Activated T-helper 17 cell treated with anti-CD3 and anti-CD28 coated beads, Interleukin-2, amount 50 U/mL, for 72 hours (primary cell): Measurements from ENCODE around the gene CLN6. TPM values are rescaled to one million over a fixed set of nuclear protein-coding genes. Genes with fewer than 3 reads are reported as not detected.
"Not testable (repeated sequence)": the region's sequence is repeated elsewhere in the genome, so short reads cannot be mapped to it uniquely, and the experiment has no call there.

Experiments used
- ATAC-seq: fragments of 150-1000 bp; cut with Tn5 transposase; replicated peaks from 2 replicates; pipeline ENCODE4 v1.10.0; 2021; ENCODE audit warnings: mild to moderate bottlenecking, moderate library complexity
- H3K27ac Mint-ChIP-seq: one replicate; pipeline ENCODE4 v1.8.0; 2022; ENCODE audit warnings: mixed read lengths
- H3K27me3 Mint-ChIP-seq: one replicate; pipeline ENCODE4 v1.8.0; 2022; ENCODE audit warnings: mixed read lengths
- H3K36me3 Mint-ChIP-seq: one replicate; pipeline ENCODE4 v1.8.0; 2022; ENCODE audit warnings: low read depth, mild to moderate bottlenecking, mixed read lengths
- H3K4me1 Mint-ChIP-seq: one replicate; pipeline ENCODE4 v1.8.0; 2022; ENCODE audit warnings: mixed read lengths
- H3K4me3 Mint-ChIP-seq: one replicate; pipeline ENCODE4 v1.8.0; 2022; ENCODE audit warnings: mild to moderate bottlenecking, mixed read lengths
- H3K9me3 Mint-ChIP-seq: one replicate; pipeline ENCODE4 v1.8.0; 2022; ENCODE audit warnings: mixed read lengths
- total RNA-seq, 2 donors: library from RNA; stranded (reverse); gene quantifications; one replicate each; pipeline ENCODE4 v1.2.3, GENCODE V29; 2022

CLN6 gene
- total RNA-seq, 2 donors from 2014 or later, result 44.2 to 69.7 TPM

DNA sequence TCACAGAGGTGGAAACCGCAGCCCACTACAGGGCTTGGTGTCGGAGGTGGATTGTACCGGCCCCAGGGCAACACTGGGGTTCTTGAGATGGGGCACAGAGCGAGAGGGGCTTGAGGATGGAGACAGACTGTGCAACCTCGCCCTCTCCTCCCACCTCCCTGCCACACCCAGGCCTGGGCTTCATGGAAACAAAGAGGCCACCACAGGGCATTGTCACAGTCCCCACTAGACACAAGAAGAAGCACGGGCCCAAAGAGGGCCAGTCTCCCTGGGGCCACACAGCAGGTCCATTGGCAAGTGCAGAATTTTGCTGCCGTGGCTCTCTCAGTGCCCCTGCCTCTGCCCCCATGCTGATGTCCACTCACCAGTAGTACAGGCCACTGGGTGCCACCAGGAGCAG is 20.3 kb downstream of the CLN6 start:
- peak overlapping the region; percentile 75 for H3K27ac Mint-ChIP-seq
- peaks cover 5% of the 10 kb centered on the region for H3K4me1 Mint-ChIP-seq
- no peaks in the 10 kb centered on the region for H3K9me3 Mint-ChIP-seq
- no peaks in the 10 kb centered on the region for H3K27me3 Mint-ChIP-seq
- H3K4me3 Mint-ChIP-seq, result peak overlapping the region; percentile 45
- no peaks in the 10 kb centered on the region for H3K36me3 Mint-ChIP-seq
- ATAC-seq, result no peak

DNA sequence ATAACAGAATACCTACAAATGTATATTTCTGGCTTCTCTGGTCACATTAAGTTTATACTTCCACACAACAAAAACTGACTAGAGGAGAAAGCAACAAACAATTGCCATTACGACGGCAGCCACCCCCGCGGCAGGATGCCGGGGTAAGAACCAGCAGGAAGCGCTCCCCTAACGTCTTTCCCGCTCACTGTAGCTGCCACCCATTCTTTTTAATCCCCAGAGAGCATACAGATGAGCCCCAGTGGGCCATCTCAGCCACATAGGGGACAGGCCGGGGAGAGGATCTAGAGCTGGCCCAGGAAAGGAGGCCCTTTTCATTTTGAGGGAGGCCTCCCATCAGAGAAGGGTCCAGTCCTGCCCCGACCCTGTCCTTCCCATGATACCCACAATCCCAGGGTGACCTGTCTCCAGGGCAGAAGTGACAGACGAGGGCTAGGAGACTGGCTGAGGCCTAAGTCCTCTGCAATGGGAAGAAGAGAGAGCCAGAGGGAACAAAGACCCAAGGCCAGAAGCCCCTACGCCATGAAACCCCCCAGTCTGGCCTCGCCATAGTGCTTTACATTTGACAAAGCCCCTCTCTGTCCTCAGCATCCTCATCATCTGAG is 20.8 kb downstream of the CLN6 start:
- Mint-ChIP-seq H3K4me1 (peaks cover 5% of the 10 kb centered on the region), H3K4me3 (peak overlapping the region; percentile 42)

DNA sequence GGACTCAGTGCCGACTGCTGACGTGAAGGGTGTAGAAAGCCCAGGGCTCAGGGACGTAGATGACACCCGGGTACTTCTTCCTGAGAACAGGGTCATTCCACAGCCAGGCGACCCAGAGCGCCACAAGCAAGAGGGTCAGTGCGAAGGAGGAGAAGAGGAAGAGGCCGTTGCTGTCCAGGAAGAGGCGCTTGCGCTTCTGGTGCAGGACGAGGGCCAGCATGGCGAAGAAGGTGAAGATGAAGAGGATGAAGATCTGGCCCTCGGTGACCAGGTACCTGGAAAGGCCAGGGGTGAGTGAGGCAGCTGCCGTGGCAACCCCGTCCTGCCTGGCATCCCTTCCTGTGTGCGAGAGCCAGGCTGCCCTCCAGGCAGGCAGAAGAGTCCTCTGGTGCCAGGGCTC is 21.4 kb downstream of the CLN6 start:
- no peaks in the 10 kb centered on the region for H3K36me3 Mint-ChIP-seq
- peaks cover 5% of the 10 kb centered on the region for H3K4me1 Mint-ChIP-seq
- peak overlapping the region; percentile 42 for H3K4me3 Mint-ChIP-seq
- no peaks in the 10 kb centered on the region for H3K9me3 Mint-ChIP-seq
- H3K27me3 Mint-ChIP-seq, result no peaks in the 10 kb centered on the region
- no peak for ATAC-seq
- H3K27ac Mint-ChIP-seq, result peak overlapping the region; percentile 75

More for the DNA sequence above, 20.8 kb downstream of the CLN6 start:
- H3K9me3 Mint-ChIP-seq, result no peaks in the 10 kb centered on the region
- H3K27me3 Mint-ChIP-seq, result no peaks in the 10 kb centered on the region
- ATAC-seq, result no peak
- H3K27ac Mint-ChIP-seq, result peak overlapping the region; percentile 75
- no peaks in the 10 kb centered on the region for H3K36me3 Mint-ChIP-seq

DNA sequence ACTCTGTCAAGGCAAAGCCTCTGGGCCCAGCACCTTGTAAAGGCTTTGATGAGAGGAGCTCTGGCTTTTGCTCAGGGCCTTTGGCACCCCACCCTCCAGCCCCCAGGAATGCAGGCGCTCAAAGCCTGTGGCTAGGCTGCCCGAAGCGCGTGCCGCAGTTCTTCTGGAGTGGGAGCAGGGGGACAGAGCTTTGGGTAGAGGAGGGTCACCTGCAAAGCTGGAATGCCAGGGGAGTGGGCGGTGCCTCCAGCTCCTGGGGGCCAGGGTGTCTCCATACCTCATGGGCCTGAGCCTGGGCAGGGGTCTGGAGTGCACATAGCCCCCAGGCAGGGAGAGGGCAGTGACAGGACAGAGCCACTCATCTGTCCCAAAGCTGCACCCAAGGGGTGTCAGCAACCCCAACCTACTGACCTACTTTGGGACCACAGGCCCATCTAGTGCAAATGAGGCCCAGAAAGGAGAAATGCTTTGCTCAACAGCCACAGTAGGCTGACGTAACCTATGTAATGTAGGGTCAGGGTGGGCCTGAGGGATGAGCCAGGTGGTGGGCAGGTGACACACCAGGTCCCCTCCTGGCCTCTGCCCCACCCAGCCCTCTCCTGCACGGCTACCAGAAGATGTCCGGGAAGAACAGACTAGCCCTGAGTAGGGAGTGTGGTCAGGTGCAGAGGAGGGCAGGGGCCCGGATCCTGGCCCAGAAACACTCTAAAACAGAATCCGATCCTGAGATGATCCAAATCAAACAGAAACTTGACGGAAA is 22.2 kb downstream of the CLN6 start:
- H3K36me3 Mint-ChIP-seq, result no peaks in the 10 kb centered on the region
- ATAC-seq, result no peak
- H3K4me1 Mint-ChIP-seq, result peaks cover 5% of the 10 kb centered on the region
- H3K27ac Mint-ChIP-seq, result no peak overlapping the region
- H3K4me3 Mint-ChIP-seq, result no peak overlapping the region
- no peaks in the 10 kb centered on the region for H3K9me3 Mint-ChIP-seq
- H3K27me3 Mint-ChIP-seq, result no peaks in the 10 kb centered on the region

DNA sequence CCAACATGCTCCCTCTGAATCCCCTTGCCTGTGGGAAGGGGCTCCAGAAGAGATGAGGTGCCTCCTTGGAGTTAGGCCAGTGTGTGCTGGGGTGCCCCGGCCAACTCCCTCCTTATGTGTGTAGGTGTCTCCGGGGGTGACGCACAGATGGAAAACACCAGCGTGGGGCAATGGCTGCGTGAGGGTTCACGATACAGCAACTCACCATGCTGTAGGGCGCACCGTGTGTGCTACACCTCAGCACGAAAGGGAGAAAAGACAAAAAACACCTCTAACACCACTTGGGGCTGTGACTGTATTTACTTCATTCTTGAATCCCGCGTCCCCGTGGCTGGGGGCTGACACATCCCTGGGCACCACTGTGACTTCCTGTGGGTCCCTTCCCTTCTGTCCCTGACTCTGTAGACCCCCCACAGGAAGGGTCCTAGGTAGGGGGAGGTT is 22.8 kb downstream of the CLN6 start:
- Mint-ChIP-seq H3K4me1 (peaks cover 7% of the 10 kb centered on the region), H3K4me3 (no peak overlapping the region), H3K36me3 (no peaks in the 10 kb centered on the region), H3K27me3 (no peaks in the 10 kb centered on the region), H3K27ac (no peak overlapping the region), H3K9me3 (no peaks in the 10 kb centered on the region)
- ATAC-seq, result no peak

DNA sequence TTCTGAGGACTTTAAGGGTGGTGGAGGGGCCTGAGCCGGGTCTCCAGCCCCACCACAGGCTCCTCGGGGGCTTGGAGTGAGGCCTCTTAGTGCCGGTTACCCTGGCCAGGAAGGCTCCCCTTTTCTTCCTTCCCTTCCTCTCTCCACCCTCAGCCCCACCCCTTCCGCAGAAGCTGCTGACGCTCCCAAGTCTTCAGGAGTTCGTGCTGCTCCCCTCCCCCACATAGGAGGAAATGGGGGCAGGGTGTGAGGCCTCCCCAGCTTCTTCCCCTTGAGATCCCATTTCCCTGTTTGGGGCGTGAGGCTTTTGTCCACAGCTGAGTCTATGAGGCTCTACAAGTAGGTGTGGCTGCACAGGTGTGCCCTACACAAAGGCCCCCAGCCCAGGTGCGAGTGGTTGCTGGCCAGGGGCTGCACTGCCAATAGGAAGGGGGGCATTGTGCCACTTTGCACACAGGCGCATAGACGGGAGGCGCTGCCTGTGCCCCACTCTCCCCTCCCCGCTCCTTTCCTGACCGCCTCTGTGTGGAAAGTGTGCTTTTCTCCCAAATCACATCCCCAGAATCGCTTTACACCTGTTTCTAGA is 23.5 kb downstream of the CLN6 start:
- ATAC-seq, result no peak
- H3K4me3 Mint-ChIP-seq, result peak overlapping the region; percentile 11
- no peaks in the 10 kb centered on the region for H3K36me3 Mint-ChIP-seq
- H3K9me3 Mint-ChIP-seq, result no peaks in the 10 kb centered on the region
- H3K27me3 Mint-ChIP-seq, result no peaks in the 10 kb centered on the region
- H3K27ac Mint-ChIP-seq, result no peak overlapping the region
- peaks cover 11% of the 10 kb centered on the region for H3K4me1 Mint-ChIP-seq

DNA sequence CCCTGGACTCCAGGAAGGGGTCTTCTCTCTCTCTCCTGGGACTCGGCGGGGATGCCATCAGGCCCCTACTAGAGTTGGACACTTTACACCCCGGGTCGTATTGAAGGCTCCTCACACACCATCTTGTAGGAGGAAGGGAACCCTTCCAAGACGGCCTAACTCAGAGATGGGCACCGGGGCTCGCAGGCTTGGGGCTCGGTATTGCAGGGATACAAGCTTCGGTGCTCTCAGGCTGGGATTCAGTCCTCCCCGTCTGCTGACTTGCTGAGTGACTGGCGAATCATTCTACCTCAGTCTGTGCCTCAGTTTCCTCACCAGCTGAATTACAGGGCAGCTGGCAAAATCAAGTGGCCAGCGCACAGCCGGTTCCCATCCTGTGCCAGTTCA is 24.0 kb downstream of the CLN6 start:
- H3K27ac Mint-ChIP-seq, result no peak overlapping the region
- peak overlapping the region; percentile 11 for H3K4me3 Mint-ChIP-seq
- no peak for ATAC-seq
- H3K9me3 Mint-ChIP-seq, result no peaks in the 10 kb centered on the region
- H3K36me3 Mint-ChIP-seq, result no peaks in the 10 kb centered on the region
- H3K4me1 Mint-ChIP-seq, result peaks cover 11% of the 10 kb centered on the region
- H3K27me3 Mint-ChIP-seq, result no peaks in the 10 kb centered on the region

DNA sequence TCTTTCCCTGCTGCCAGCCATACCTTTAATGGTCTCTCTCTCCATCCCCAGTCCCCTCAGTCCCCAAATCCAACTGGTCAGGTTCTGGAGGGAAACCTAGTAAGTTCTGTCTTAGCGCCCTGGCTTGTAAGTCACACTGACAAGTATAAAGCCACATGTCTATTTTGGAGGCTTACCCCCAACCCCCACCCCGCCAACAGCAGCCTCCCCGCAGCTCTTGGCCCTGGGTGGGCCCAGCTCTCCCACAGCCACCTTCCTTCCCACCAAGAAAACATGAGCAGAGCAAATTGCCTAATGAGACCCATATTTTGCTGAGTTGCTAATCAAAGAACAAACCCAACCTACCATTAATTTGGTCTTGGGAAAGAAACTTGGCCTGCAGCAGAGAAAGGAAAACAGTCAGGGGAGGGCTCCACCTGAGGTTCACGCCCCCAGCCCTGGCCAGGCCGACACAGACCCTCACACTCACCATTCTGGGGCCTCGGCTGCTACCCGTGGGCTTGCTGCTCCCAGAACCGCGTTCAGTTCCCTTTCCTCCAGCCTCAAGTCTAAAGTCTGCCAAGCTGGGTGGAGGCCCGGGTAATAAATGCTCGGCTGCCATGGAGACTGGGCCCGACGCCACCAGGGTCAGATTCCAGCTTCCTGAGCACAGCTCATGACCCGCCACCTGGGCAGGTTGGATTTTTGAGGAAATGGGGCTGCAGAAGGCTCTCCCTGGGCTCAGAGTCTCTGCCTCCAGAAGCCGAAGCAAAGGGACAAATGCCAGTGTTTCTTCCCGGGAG is 24.6 kb downstream of the CLN6 start, which contains the start of gene CALML4:
Gene CALML4 (minus strand): TSS at position 557 of the 782 bp plus-strand sequence. CDS start 85 bp downstream, at position 472.
- Mint-ChIP-seq H3K9me3 (no peaks in the 10 kb centered on the region), H3K27me3 (no peaks in the 10 kb centered on the region), H3K4me1 (peaks cover 11% of the 10 kb centered on the region)

DNA sequence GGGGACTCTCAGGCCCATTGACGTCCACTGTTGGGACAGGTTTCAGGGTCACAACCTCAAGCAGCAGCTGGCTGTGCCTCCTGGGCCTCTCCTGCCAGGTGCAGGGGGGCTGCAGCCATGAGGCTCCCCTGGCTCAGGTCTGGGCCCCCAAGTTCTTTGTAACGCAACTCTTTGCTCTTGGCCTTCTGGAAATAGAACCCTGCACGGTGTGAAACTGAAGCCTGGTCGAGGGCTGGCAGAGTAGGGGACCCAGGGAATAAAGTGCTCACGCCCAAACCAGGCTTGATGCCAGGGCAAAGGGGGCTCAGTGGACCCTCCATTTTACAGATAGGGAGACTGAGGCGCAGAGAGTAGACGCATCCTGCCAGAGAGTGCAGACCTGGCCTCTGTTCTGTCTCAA is 25.2 kb downstream of the CLN6 start:
- no peak overlapping the region for H3K4me3 Mint-ChIP-seq

More for the DNA sequence above, 24.6 kb downstream of the CLN6 start, which contains the start of gene CALML4:
- Mint-ChIP-seq H3K4me3 (peak within 1 kb of the TSS; percentile 11), H3K27ac (no peak within 1 kb of the TSS), H3K36me3 (no peaks in the 10 kb centered on the region)
- no peak for ATAC-seq

DNA sequence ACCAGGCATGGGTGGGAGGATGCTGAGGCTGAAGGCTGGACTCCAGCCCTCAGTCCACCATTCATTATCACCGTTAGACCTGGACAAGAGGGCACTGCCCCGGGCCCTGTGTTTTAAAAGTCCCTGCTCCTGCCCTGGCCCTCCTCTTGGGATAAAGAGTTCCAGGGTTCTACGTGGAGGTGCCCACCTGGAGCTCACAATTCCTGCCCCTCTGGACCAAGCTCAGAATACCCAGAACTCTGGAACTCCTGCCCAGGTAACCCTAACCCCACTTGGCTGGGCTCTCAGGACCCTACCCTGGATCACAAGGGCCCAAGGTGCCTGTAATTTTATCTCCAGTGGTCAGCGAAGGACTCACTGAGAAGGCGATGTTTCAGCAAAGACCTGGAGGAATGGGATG is 25.6 kb downstream of the CLN6 start:
- ATAC-seq, result no peak
- Mint-ChIP-seq H3K27ac (no peak overlapping the region), H3K9me3 (no peaks in the 10 kb centered on the region), H3K36me3 (no peaks in the 10 kb centered on the region), H3K27me3 (no peaks in the 10 kb centered on the region), H3K4me1 (peaks cover 6% of the 10 kb centered on the region), H3K4me3 (no peak overlapping the region)

More for the DNA sequence above, 25.2 kb downstream of the CLN6 start:
- Mint-ChIP-seq H3K9me3 (no peaks in the 10 kb centered on the region), H3K4me1 (peaks cover 6% of the 10 kb centered on the region), H3K27me3 (no peaks in the 10 kb centered on the region), H3K27ac (no peak overlapping the region), H3K36me3 (no peaks in the 10 kb centered on the region)
- no peak for ATAC-seq

DNA sequence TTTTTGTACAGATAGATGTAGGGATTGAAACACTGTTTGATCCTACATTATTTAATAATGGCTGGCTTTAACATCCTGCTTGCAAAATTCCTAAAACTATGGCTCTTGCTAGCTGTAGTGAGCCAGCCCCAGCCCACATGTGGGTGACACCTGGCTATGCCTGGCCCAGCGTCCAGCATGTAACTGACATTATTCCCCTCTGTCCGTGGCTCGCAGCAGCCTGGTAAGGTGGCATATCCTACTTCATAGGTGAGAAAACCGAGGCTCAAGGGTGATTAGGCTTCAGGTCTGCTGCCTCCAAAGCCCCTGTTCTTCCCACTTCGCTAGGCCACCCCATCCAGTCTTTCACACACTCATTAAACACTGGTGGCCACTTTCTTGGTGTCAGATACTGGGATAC is 26.0 kb downstream of the CLN6 start:
- Mint-ChIP-seq H3K27me3 (no peaks in the 10 kb centered on the region), H3K27ac (no peak overlapping the region), H3K4me3 (no peak overlapping the region), H3K36me3 (no peaks in the 10 kb centered on the region), H3K9me3 (no peaks in the 10 kb centered on the region), H3K4me1 (peaks cover 6% of the 10 kb centered on the region)
- ATAC-seq, result no peak

DNA sequence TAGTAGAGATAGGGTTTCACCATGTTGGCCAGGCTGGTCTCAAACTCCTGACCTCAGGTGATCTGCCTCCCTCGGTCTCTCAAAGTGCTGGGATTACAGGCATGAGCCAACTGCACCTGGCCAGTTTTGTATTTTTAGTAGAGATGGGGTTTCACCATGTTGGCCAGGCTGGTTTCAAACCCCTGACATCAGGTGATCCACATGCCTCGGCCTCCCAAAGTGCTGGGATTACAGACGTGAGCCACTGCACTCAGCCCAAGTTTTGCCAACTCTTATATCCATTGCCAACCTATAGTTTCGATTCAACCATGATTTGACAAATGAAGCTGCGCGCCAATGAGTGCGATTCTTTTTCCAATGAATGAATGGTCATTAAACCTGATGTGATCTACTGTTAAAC is 26.5 kb downstream of the CLN6 start:
- not testable (repeated sequence) for H3K4me1 Mint-ChIP-seq, ATAC-seq, H3K27me3 Mint-ChIP-seq, H3K27ac Mint-ChIP-seq, H3K36me3 Mint-ChIP-seq, H3K9me3 Mint-ChIP-seq, H3K4me3 Mint-ChIP-seq

DNA sequence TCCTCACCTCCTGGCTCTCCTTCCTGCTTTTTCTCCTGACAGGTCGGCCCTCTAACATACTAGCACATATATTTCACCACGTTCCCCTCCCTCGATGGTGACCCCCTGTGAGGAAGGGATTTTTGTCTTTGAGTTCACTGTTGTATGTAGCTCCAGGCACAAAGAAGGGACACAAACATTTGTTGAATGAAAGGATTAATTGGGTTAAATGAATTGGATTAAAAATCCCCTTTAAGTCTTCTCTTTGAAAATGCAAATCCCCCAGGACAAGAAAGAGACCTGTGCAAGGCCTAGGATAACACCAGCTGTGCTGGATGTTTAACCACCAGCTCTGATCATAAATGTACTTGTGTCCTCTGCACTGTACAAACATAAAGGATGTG is 27.7 kb downstream of the CLN6 start:
- Mint-ChIP-seq H3K27me3 (no peaks in the 10 kb centered on the region), H3K4me3 (no peak overlapping the region), H3K36me3 (peaks cover 5% of the 10 kb centered on the region), H3K27ac (peak overlapping the region; percentile 72), H3K4me1 (peaks cover 6% of the 10 kb centered on the region), H3K9me3 (no peaks in the 10 kb centered on the region)
- no peak for ATAC-seq

DNA sequence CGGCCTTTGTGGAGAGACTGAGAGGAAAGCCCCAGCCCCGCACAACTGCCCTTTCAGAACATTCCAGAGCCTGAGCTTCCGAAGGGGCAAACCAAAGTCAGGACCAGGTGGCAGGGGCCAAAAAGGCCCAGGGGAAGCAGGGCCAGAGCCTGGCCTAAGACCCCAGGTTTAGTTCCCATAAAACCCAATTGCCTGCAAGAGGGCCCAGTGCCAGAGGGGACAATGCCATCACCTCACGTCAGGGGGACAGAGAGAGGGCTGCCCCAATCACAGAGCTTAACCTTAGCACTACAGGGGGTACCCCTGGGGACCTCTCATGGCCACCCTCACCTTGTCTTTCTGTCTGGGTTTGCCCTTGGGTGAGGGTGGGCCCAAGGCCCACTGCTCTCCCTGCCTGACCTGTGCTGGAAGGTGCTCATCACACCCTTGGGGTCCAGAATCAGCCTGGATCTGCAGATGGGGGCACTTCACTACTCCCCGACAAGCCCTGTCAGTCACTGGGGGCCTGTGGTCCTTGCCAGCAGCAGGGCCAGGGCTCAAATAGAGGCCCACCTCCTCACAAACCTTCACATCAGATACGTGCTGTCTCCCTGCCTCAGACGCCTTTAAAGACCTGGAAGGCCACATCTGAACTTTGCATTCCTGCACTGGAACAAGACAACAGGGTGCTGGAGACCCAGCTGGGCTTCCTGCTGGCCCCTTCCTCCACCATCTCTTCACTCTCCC is 28.2 kb downstream of the CLN6 start:
- H3K9me3 Mint-ChIP-seq, result no peaks in the 10 kb centered on the region
- peak overlapping the region; percentile 72 for H3K27ac Mint-ChIP-seq
- H3K4me1 Mint-ChIP-seq, result peaks cover 6% of the 10 kb centered on the region
- peaks cover 5% of the 10 kb centered on the region for H3K36me3 Mint-ChIP-seq
- no peak for ATAC-seq
- H3K27me3 Mint-ChIP-seq, result no peaks in the 10 kb centered on the region
- H3K4me3 Mint-ChIP-seq, result no peak overlapping the region
